Inflammatory macrophage treated with lipopolysaccharide for 1 hour (primary cell): Measurements from ENCODE around the gene NRP2.
A peak's percentile ranks its signal among the peaks of the same experiment; 100 is the strongest.

ENCODE experiments used
- DNase-seq, 2 donors: peaks; one replicate each; pipeline ENCODE4 v3.0.0-alpha.2; 2020 to 2022

Gene NRP2, protein sequence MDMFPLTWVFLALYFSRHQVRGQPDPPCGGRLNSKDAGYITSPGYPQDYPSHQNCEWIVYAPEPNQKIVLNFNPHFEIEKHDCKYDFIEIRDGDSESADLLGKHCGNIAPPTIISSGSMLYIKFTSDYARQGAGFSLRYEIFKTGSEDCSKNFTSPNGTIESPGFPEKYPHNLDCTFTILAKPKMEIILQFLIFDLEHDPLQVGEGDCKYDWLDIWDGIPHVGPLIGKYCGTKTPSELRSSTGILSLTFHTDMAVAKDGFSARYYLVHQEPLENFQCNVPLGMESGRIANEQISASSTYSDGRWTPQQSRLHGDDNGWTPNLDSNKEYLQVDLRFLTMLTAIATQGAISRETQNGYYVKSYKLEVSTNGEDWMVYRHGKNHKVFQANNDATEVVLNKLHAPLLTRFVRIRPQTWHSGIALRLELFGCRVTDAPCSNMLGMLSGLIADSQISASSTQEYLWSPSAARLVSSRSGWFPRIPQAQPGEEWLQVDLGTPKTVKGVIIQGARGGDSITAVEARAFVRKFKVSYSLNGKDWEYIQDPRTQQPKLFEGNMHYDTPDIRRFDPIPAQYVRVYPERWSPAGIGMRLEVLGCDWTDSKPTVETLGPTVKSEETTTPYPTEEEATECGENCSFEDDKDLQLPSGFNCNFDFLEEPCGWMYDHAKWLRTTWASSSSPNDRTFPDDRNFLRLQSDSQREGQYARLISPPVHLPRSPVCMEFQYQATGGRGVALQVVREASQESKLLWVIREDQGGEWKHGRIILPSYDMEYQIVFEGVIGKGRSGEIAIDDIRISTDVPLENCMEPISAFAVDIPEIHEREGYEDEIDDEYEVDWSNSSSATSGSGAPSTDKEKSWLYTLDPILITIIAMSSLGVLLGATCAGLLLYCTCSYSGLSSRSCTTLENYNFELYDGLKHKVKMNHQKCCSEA

DNA sequence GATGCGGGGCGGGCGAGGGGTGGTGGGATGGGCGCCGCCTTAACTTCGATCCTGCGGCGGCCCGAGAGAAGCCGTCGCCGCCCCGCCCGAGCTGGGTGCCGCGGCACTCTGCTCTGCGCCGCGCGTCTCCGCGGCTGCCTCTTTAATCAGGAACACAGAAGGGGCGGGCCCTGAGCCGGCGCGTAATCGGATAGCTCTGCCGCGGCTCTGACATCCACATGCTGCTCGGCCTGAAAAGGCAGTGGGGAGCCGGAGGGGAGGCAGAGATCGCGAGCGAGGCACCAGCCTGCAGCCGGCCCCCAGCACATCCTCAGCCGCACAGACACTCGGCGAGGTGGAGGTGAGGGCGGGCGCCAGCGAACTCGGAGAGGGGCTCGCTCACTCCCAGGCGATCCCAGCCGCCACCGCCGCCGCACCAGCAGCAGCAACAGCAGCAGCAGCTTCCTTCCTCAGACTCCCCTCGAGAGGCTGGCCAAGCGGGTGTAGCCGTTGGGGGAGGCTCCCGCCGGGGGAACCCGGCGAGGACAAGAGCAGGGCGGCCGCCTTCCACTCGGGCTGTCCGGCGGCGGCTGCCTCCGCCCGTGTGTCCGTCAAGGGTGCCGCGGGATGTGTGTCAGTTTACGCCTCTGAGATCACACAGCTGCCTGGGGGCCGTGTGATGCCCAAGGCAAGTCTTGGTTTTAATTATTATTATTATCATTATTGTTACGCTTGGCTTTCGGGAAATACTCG is at the start of gene NRP2:
Gene NRP2, plus strand, starts transcription at position 263 of the 732 bp plus-strand sequence. CDS start 790 bp downstream, outside the sequence.
- DNase-seq: peak; percentile 85 to 87

DNA sequence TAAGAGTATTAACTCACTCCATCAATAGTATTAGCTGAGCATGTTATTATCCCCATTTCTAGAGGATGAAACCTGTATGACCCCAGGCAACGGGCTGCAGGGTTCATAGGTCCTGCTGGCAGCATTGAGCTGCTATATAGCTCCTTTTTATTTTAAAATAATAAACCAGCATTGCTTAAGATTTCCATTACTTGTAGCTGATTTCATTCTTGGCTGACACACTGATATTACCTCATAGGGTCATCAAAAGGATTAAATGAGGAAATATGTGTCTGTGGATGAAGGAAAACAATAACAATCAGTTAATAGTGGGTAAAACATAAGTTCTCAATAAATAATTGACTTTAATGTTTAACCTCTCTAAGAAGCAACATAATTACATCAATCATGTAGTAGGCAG is 48.3 kb upstream of the NRP2 start:
- no peak for DNase-seq

DNA sequence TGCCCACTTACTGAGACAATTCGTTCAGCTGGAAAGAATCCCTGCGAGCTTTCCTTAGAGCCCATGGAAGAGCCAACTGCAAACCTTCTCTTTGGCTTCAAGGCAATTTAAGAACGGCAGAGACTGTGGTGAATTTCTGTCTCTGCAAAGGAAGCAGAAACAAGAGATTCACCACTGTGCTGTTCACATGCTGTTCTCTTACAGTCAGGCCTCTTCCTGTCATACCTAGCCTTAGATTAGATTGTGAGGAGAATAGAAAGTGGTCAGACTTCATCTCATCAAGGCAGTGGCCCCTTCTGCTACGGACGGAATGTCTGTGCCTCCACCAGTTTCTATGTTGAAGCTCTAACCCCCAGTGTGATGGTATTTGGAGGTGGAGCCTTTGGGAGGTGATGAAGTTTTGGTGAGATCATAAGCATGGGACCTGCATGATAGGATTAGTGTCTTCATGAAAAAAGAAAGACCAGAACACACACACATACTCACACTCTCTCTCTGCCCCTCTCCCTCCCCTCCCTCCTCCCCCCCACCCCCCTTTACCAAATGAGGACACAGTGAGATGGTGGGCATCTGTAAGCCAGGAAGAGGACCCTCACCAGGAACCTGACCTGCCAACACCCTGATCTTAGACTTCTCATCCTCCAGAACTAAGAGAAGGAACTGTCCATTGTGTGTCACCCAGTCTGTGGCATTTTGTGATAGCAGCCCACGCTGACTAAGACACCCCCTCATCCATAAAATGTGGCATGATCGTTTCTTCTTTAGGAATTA is 45.6 kb upstream of the NRP2 start:
- no peak for DNase-seq

DNA sequence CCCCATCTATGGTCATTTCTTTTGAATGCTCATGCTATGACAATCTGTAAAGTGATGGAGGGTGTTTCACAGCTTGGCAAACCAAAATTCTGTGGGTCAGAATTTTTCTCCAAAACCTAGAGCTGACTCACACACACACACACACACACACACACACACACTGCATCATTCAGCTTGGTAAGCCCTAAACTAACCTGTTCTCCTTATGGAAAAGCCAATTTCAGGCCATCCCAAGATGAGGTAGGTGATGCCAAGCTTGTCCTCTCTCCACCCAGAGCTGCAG is 45.0 kb upstream of the NRP2 start:
- no peak for DNase-seq

DNA sequence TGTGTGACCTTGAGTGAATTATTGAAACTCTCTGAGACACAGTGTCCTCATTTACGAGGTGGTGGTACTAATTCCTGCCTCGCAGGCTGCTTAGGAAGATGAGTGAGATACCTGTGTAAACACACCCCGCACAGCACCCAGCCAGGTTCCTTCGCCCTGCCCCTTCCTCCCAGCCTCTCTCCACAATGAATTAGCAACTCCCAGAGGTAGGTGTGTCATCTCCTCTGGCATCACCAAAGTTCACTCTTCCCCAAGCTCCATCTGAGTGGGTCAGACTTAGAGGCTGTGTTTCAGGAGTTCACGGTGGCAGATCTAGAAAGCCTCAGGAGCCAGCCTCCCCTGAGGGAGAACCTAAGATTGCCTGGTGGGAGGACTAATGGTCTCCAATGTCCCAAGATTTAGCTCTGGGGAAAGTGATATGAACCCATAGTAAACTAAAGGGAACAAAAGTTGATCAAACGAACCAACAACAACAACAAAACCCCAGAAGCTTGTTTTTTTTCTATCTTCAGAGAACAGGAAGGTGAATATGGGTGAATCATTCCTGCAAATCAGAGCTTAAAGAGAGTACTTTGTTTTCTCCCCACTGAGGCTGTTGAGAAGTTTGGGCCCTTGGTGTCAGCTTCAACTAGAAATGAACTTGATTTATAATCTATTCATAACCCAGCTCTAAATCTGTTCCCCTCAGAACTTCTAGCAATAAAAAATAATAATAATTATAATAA is 44.4 kb upstream of the NRP2 start:
- no peak for DNase-seq

DNA sequence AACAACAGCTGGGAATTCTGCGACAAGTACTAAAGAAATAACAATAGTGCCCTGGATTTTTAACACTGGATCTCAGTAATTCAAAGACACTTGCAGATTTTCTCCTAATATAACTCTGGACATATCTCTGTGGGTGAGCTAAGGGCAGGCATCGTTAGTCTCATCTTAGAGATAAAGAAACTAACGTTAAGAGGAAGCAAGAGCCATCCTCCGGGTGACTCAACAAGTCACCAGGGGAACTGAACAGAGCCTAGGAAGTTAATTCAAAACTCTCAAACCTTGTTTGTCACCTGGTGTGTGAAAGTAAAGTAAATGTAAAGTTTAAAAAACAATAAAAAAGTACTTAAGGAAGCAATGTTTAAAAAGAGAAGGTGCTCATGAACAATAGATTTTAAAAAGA is 41.6 kb upstream of the NRP2 start:
- DNase-seq: peak; percentile 32 to 36

DNA sequence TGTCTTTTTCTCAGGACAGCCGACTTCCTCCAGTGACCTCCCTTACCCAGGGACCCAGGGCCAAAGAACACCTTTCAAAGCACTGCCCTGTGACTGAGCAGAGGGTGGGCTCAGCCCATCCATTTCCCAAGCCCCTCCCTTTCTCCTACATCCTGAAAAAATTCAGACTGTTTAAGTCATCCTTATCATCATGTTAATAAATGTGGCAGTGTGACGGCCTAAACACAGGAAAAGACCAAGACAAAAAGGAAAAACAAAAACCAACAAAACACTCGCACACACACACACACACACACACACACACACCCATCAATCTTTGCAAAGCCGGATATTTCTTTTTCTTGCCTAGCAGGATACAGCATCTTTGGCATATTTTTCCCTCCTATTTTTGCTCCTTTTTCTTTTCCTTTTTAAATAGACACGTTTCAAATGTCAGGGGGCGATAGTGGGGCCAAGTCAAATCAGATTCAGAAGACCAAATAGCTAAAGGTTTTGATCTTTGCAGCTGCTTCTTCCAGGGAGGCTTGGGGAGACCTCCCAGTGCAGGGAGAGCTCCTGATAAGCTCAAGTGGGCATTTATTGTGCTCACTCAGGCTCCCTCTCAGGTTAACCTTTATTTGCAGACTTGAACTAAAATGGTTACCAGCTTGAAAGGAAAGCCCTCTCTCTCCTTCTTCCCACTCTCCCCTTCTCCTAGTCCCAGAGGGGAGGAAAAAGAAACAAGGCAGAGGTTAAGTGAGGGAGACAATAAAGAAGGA is 39.5 kb upstream of the NRP2 start:
- DNase-seq: no peak

DNA sequence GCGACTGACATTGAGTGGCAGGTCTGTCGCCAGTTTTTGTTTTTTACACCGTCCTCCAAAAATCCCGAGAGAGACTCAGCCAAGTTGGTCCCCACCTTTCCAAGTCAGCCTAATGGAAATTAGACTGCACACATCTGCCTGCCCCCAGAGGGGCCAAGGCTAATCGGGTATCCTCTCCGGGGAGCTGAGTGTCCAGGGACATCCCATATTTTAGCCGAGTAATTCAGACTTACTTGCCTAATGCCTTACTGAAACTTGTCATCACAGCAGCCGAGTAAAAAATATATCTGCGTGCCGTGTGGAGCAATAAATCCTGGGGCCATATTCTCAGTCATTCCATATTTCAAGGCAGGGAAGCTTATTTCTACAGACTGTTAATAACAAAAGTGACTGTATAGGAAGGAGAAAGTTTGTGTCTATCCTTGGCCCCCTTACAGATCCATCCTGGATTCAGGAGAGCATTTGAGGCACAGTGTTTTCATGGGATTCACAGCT is 38.9 kb upstream of the NRP2 start:
- no peak for DNase-seq

DNA sequence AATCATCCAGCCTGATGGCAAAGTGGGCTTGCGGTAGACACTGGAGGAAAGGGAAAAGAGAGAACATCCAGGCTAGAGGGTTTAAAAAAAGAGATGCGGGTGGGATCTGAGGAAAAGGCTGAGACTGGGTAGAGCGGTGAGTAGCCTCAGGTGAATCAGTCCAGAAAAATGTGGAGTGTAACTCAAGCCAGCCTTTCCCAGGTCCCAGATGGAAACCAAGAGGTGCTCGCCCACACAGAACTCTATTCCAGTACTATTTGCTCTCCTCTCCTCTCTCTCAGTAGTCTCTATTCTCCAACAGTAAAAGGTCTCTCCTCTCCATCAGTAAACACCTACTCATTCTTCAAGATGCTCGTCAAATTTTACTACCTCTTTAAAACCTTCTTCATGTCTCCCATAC is 38.3 kb upstream of the NRP2 start:
- DNase-seq: no peak

DNA sequence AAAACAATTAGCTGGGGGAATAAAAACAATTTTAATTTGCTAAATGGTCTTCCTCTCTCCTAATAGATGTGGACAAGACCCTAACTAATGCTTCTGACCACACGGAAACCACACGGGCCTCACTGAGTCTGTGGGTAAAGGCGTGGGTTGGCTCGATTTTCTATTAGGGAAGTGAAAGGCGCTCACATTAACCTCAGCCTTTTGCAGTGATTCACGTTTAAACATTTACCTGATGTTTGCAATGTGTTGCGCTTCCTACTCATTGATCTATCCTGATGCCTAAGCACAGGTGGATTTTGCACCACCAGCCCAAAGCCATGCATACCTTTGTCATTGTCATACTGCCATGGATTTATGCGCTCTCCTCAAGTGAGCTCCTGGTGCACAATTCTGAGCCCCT is 35.6 kb upstream of the NRP2 start:
- peak; percentile 20 to 28 for DNase-seq

DNA sequence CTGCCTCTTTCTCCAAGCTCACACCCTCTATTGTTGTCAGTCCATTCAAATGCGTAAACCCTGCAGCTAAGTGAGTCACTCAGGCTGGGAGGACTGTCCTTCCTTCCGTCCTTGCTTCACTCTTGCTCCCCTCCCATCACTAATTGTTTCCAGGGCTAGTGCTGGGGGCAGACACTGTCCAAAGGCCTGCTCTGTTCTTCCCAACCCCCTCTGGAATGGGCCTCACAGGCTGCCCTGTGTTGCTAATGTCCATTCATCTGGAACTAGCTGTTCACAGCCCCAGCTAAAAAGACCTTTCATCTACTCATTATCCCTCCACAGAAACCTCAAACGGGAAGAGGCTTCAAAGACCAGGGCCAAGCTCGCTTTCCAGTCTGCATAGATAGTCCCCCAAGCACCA is 31.9 kb upstream of the NRP2 start:
- no peak for DNase-seq

DNA sequence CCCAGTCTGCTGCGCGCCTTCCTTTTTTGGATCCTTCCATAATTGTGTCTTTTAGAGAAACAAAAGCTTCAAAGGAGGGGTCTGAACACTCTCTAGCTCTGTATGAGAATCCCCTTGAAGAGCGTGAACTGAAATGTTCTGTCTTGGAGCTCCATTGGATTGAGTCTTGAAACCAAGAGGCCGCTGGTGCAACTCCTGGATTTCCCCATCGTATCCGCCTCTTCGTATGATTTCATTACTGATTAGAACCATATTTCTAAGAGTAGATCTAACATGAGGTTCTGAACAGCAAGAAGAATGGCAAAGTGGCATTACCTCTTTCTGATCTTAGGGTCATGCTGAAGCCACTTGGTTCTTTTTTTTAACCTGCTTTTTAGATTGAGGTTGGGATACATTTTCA is 31.4 kb upstream of the NRP2 start:
- DNase-seq: no peak

DNA sequence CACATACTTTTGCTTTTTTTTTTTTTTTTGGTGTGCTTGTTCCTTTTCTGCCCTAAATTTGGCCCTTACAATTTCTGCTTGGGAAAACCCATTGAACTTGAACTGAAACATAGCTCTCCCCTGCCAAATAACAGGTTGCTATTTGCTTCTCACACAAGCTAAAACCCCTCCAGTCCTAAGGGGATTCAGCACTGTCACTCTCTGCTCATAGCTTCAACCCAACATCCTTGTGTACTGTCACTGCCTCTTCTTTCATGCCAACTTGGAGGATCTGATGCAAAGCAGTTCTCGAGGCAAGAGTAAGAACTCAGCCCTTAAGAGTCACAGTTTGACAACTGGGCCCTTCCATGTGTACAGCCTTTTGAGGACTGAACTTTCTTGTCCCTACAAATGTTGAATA is 30.6 kb upstream of the NRP2 start:
- no peak for DNase-seq

DNA sequence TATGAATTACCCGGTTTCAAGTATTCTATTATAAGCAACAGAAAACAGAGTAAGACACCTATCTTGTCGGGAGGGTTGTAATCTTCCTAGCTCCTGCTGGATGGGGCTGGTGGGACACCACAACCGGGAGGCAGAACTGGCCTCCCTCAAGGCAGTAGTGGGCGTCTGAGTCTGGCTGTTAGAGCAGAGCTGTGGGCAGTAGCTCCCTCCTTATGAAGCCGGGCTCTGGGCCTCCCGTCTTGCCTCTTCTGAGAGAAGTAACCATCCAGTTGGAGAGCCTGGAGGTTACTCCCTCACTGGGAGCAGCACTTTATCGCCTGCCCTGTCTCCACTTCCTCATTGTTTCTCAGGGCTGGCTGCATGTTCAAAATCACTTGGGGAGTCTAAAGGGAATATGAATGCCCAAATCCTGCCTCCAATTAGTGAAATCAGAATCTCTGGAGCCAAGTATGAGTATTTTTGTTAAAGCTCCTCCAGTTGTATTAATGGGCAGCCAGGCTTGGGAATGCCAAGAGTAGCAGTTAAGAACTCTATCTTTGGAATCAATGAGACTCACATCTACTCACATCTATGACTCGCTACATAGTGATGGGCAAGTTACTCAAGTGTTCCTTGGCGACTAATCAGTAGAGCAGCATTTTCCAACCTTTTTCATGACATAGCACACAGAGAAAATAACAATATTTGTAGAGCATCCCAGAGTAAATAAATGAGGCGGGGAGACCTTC is 27.3 kb upstream of the NRP2 start:
- no peak for DNase-seq

DNA sequence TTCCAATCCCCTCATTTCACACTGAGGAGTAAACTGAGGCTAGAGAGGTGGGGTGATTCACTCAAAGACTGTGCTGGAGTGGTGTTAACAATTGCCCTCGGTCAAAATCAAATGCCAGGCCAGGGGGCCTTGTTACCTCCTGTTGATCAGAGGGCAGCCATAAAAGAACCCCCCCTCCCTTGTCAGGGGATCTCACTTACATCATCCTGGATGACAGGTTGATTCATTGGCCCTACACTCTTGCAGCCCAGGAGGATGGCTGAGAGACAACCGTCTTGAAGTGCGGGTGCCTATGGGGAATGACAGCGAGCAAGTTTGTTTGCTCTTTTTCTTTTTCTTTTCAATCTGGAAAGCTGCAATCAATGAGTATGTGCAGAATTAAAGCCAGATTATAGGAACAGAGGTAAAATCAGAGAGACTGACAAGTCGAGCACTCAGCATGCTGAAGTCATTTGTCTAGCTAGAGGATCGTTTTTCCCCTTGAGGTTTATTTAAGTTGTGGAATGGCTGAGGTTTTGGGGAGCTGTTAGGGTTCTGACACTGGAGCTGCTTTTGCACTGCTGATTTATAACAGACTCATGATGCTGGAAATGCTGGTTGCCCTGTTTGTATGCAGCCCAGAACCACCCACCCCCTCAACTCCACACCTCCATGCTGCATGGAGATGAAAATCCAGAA is 26.4 kb upstream of the NRP2 start:
- no peak for DNase-seq

DNA sequence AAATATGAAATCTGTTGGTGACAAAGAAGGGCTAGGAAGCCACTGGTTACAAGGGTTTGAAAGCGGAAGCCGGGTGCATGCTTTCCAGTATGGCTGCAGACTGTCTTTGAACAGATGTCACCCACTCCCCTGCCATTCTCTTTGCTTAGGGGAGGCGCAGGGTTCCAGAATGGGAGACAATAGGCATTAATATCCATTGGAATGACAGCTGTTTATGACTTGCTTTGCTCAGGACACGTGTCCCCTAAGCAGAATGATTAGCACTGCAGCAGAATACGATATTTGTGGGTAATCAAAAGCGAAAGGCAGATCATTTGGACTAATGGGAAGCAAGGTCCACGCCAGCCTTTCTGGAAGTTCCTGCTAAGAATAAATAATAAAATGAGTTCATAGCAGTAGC is 25.8 kb upstream of the NRP2 start:
- DNase-seq: no peak

DNA sequence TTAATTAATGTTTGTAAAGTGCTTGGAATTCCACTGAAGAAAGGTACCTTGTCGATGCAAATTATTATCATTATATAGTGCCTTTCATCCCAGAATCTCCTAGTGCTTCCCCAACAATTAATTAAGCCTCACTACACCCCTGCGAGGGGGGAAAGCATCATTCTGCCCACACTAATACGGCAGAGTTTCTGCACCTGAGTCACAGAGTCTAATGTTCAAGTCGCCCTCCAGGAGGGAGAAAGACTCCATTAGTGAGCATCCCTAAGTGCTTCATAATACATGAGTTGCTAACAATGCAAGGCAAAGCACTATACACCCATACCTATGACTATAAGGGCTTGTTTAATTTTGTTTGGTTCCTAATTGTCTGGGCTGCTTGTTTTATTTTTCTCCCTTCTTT is 25.4 kb upstream of the NRP2 start:
- DNase-seq: no peak

DNA sequence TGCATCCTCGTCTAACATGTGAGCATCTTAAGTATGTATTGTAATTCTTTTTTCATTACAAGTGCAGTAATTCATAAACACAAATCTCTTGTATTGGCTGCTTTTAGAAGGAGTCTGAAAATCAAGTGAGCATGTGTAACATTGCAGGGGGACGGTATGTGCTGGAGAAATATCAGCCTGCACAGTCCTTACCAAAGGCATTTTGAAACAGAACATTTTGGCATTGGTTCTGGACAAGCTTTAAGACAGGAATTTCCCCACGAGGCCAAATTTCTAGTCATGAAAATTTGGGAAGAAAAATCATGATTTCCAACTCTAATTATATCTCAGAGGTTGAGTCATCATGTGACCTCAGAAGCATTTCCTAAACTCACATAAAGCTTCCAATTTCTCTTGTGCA is 24.7 kb upstream of the NRP2 start:
- no peak for DNase-seq

DNA sequence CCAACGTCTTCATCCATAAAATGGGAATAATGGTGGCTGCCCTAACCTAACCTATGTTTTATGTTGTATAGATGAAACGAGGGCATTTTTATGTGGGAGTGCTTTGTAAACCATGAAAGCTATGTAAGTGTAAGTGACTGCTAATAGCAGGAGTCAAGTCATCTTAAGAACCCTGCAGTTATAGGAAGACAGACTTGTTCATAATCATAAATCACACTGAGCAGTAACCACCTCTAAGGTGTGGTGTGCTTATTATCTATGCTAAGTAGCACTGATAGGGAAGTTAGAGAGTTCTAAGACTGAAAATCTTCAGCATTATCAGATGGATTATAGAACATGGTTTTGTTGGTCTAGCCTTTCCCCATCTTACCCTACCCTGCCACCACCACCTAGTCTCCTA is 24.2 kb upstream of the NRP2 start:
- DNase-seq: no peak

DNA sequence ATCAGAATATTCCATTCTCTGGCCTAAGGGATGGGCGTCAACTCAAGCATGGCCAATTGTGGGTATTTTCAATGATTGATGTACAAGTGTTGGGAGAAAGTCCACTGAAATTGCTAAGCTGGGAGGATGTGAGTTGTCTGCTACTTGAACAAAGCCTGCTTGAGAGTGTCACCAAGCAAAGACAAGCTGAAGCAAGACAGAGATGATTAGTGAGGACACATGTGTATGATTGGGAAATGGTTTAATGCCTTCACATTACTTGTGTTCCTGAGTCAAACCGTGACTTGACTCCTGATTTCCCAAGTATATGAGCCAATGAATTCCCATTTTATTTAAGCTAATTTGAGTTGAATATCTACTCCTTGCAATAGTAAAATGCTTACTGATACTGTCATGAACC is 23.7 kb upstream of the NRP2 start:
- DNase-seq: no peak
